ENCODE data around the gene GIPC1.

DNA sequence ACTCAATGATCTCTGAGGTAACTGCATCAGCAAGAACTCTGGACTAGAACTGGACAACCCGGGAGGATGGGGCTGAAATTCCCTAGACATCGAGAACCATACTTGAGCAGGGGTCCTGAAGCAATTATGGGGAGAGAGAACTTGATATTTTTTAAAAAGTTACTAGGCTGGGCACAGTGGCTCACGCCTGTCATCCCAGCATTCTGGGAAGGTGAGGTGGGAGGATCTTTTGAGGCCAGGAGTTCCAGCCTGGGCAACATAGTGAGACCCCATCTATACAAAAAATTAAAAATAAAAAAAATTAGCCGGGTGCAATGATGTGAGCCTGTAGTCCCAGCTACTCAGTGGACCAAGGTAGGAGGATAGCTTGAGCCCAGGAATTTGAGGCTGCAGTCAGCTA, 24.6 kb upstream of the GIPC1 start:
- TF ChIP-seq POLR2A (IDR thresholded peaks at IDR 0.05; ENCODE audit: low read depth, low read length), result no peak
- TF ChIP-seq, protein P1, sequence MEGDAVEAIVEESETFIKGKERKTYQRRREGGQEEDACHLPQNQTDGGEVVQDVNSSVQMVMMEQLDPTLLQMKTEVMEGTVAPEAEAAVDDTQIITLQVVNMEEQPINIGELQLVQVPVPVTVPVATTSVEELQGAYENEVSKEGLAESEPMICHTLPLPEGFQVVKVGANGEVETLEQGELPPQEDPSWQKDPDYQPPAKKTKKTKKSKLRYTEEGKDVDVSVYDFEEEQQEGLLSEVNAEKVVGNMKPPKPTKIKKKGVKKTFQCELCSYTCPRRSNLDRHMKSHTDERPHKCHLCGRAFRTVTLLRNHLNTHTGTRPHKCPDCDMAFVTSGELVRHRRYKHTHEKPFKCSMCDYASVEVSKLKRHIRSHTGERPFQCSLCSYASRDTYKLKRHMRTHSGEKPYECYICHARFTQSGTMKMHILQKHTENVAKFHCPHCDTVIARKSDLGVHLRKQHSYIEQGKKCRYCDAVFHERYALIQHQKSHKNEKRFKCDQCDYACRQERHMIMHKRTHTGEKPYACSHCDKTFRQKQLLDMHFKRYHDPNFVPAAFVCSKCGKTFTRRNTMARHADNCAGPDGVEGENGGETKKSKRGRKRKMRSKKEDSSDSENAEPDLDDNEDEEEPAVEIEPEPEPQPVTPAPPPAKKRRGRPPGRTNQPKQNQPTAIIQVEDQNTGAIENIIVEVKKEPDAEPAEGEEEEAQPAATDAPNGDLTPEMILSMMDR (conservative IDR thresholded peaks at IDR 0.05; ENCODE audit: low read depth, low read length), result no peak
- TF ChIP-seq RAD21 (IDR thresholded peaks at IDR 0.05; ENCODE audit: low read length), result no peak
- TF ChIP-seq, protein P2, sequence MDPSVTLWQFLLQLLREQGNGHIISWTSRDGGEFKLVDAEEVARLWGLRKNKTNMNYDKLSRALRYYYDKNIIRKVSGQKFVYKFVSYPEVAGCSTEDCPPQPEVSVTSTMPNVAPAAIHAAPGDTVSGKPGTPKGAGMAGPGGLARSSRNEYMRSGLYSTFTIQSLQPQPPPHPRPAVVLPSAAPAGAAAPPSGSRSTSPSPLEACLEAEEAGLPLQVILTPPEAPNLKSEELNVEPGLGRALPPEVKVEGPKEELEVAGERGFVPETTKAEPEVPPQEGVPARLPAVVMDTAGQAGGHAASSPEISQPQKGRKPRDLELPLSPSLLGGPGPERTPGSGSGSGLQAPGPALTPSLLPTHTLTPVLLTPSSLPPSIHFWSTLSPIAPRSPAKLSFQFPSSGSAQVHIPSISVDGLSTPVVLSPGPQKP (IDR thresholded peaks at IDR 0.05; ENCODE audit: borderline replicate concordance, low read depth, low read length), result no peak
- no peak for TF ChIP-seq SMC3 (IDR thresholded peaks at IDR 0.05; ENCODE audit: low read depth, low read length)
- TF ChIP-seq MXI1 (IDR thresholded peaks at IDR 0.05; ENCODE audit: borderline replicate concordance, low read depth, low read length), result no peak
- TF ChIP-seq, protein P3, sequence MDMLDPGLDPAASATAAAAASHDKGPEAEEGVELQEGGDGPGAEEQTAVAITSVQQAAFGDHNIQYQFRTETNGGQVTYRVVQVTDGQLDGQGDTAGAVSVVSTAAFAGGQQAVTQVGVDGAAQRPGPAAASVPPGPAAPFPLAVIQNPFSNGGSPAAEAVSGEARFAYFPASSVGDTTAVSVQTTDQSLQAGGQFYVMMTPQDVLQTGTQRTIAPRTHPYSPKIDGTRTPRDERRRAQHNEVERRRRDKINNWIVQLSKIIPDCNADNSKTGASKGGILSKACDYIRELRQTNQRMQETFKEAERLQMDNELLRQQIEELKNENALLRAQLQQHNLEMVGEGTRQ (IDR thresholded peaks at IDR 0.05; ENCODE audit: low read depth, low read length), result no peak
